A549 treated with AZD2906 at 1 μM for 4 hours (cell line): Measurements from ENCODE around the gene GLRX2. TPM values are rescaled to one million over a fixed set of nuclear protein-coding genes. Genes with fewer than 3 reads are reported as not detected.

Source experiments
- total RNA-seq: library from RNA; stranded (reverse); fragments of 200-300 nt; extraction: Qiagen RNA extraction; gene quantifications from 5 replicates; pipeline ENCODE4 v1.2.3, GENCODE V29; 2022

GLRX2 gene
- total RNA-seq, result 37.1 to 48.0 TPM (median 44.4 TPM) in 5 replicates

GRCh38 chr1:193104907-193105820, at the start of gene GLRX2:
GLRX2 (minus strand) TSS chr1:193105414; CDS start chr1:193105382, 32 bp downstream.

GRCh38 chr1:193121616-193122593, 16.7 kb upstream of the GLRX2 start, which contains the start of gene CDC73:
CDC73 (plus strand) TSS chr1:193122031; CDS start chr1:193122201, 170 bp downstream.

GRCh38 chr1:193059282-193060114, 45.7 kb downstream of the GLRX2 start, which contains the start of the genes RO60 and UCHL5:
RO60 (plus strand) TSS chr1:193059612; CDS start chr1:193069055, 9,443 bp downstream.
UCHL5 (minus strand) TSS chr1:193059360; CDS start chr1:193059260, 100 bp downstream.

Other genes starting within 250 kb of the GLRX2 start
- 37.2 to 44.2 TPM (median 40.6 TPM) in 5 replicates for gene UCHL5, start 46.1 kb downstream of the GLRX2 start, total RNA-seq
- gene RO60, start 45.8 kb downstream of the GLRX2 start, total RNA-seq, result 23.9 to 34.0 TPM (median 24.4 TPM) in 5 replicates
- gene CDC73, start 16.6 kb upstream of the GLRX2 start, total RNA-seq, result 29.4 to 34.6 TPM (median 30.7 TPM) in 5 replicates
- not detected in 5 replicates for gene B3GALT2, start 81.2 kb upstream of the GLRX2 start, total RNA-seq